Measurements from ENCODE around the gene TCF25.
"Not testable (repeated sequence)": the region's sequence is repeated elsewhere in the genome, so short reads cannot be mapped to it uniquely, and the experiment has no call there.

The TCF25 gene

GRCh38 chr16:89845417-89845816 is 28.0 kb upstream of the TCF25 start:
- DNase-seq = no peak

GRCh38 chr16:89847051-89847939 is 26.1 kb upstream of the TCF25 start:
- no peak for DNase-seq

- DNase-seq = no peak
These were observed 25.5 kb upstream of the TCF25 start for GRCh38 chr16:89847940-89848297.

- DNase-seq = no peak
These were observed 24.4 kb upstream of the TCF25 start for GRCh38 chr16:89848974-89849373.

GRCh38 chr16:89853306-89853993 is 19.9 kb upstream of the TCF25 start:
- DNase-seq = no peak

GRCh38 chr16:89855301-89855945 is 18.0 kb upstream of the TCF25 start:
- no peak for DNase-seq

- no peak for DNase-seq
These were observed 17.4 kb upstream of the TCF25 start for GRCh38 chr16:89855986-89856385.

GRCh38 chr16:89858973-89859614 is 14.3 kb upstream of the TCF25 start:
- DNase-seq = no peak

- no peak for DNase-seq
These were observed 13.8 kb upstream of the TCF25 start for GRCh38 chr16:89859615-89860007.

- DNase-seq = peak; percentile 56
These were observed 12.6 kb upstream of the TCF25 start for GRCh38 chr16:89860747-89861304.

- no peak for DNase-seq
These were observed 11.7 kb upstream of the TCF25 start for GRCh38 chr16:89861648-89862047.

GRCh38 chr16:89862732-89863131 is 10.7 kb upstream of the TCF25 start:
- no peak for DNase-seq

- peak; percentile 13 for DNase-seq
These were observed 9.5 kb upstream of the TCF25 start for GRCh38 chr16:89863741-89864526.

GRCh38 chr16:89864527-89864820 is 8.9 kb upstream of the TCF25 start:
- DNase-seq = peak; percentile 37

GRCh38 chr16:89867918-89868317 is 5.5 kb upstream of the TCF25 start:
- no peak for DNase-seq

- DNase-seq = no peak
These were observed 3.5 kb upstream of the TCF25 start for GRCh38 chr16:89869911-89870310.

GRCh38 chr16:89870440-89870839 is 3.0 kb upstream of the TCF25 start:
- DNase-seq = no peak

- no peak for DNase-seq
These were observed 1.5 kb upstream of the TCF25 start for GRCh38 chr16:89871895-89872294.

- DNase-seq = peak; percentile 93
These were observed 739 bp downstream of the TCF25 start for GRCh38 chr16:89873972-89874689.

- not testable (repeated sequence) for DNase-seq
These were observed 5.7 kb downstream of the TCF25 start for GRCh38 chr16:89879123-89879522.

- DNase-seq = no peak
These were observed 7.3 kb downstream of the TCF25 start for GRCh38 chr16:89880477-89881367.

All from EL (cell line).